Endothelial cell (in vitro differentiated cells): ENCODE measurements around the gene TRMT44. TPM values are rescaled to one million over a fixed set of nuclear protein-coding genes. Genes with fewer than 3 reads are reported as not detected.

ENCODE experiments used
- DNase-seq: peaks from one replicate; pipeline ENCODE4 v3.0.0; 2021; ENCODE audit warnings: low spot score
- H3K27ac Mint-ChIP-seq: one replicate; pipeline ENCODE4 v1.8.0; 2021; ENCODE audit warnings: mixed read lengths, inconsistent platforms; ENCODE audit not compliant: unreplicated experiment
- H3K27me3 Mint-ChIP-seq: one replicate; pipeline ENCODE4 v1.8.0; 2021; ENCODE audit warnings: mild to moderate bottlenecking, moderate library complexity, mixed read lengths, inconsistent platforms; ENCODE audit not compliant: unreplicated experiment
- H3K36me3 Mint-ChIP-seq: one replicate; pipeline ENCODE4 v1.8.0; 2021; ENCODE audit warnings: mild to moderate bottlenecking, low read depth, mixed read lengths, inconsistent platforms; ENCODE audit not compliant: unreplicated experiment
- H3K4me1 Mint-ChIP-seq: one replicate; pipeline ENCODE4 v1.8.0; 2021; ENCODE audit warnings: mild to moderate bottlenecking, mixed read lengths, inconsistent platforms; ENCODE audit not compliant: unreplicated experiment
- H3K4me3 Mint-ChIP-seq: one replicate; pipeline ENCODE4 v1.8.0; 2021; ENCODE audit warnings: mild to moderate bottlenecking, mixed read lengths, inconsistent platforms; ENCODE audit not compliant: unreplicated experiment
- H3K9me3 Mint-ChIP-seq: one replicate; pipeline ENCODE4 v1.8.0; 2021; ENCODE audit warnings: mixed read lengths, inconsistent platforms; ENCODE audit not compliant: unreplicated experiment
- total RNA-seq: library from RNA; stranded (reverse); fragmentation: NEBNext Ultra II Directional; extraction: Animal tissue kit (Norgen Biotek cat#: 25700); gene quantifications from one replicate; pipeline ENCODE4 v1.2.1, GENCODE V29; 2021; ENCODE audit not compliant: unreplicated experiment
- TF ChIP-seq, protein P1 (sequence below): fragments of 200-600 bp; sonication (generic); IDR thresholded peaks from one replicate; pipeline ENCODE4 v1.5.0; 2021; ENCODE audit warnings: antibody characterized with exemption; ENCODE audit not compliant: unreplicated experiment

Gene TRMT44
- total RNA-seq, 1 donor from 2014 or later, result 38.5 TPM

DNA sequence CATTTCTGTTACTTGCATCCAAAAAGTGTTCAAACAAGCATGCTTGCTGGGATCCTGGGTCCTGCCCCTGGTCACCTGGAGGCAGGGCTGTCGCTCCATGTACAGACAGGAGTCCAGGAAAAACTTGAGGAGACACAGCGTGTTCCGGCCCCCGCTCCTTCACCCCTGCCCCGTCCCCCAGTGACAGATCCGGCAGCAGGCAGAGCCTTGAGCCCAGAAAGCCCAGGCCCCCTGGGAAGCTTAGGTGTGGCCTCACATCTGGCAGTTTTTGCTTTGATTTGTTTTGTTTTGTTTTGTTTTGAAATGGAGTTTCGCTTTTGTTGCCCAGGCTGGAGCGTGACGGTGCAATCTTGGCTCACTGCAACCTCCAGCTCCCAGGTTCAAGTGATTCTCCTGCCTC lies 67.0 kb downstream of the TRMT44 start:
- H3K27ac Mint-ChIP-seq, result no peak overlapping the region
- DNase-seq, result no peak
- TF ChIP-seq, protein P1, sequence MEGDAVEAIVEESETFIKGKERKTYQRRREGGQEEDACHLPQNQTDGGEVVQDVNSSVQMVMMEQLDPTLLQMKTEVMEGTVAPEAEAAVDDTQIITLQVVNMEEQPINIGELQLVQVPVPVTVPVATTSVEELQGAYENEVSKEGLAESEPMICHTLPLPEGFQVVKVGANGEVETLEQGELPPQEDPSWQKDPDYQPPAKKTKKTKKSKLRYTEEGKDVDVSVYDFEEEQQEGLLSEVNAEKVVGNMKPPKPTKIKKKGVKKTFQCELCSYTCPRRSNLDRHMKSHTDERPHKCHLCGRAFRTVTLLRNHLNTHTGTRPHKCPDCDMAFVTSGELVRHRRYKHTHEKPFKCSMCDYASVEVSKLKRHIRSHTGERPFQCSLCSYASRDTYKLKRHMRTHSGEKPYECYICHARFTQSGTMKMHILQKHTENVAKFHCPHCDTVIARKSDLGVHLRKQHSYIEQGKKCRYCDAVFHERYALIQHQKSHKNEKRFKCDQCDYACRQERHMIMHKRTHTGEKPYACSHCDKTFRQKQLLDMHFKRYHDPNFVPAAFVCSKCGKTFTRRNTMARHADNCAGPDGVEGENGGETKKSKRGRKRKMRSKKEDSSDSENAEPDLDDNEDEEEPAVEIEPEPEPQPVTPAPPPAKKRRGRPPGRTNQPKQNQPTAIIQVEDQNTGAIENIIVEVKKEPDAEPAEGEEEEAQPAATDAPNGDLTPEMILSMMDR, result no peak
- no peaks in the 10 kb centered on the region for H3K4me1 Mint-ChIP-seq
- H3K27me3 Mint-ChIP-seq, result peaks cover 8% of the 10 kb centered on the region
- H3K4me3 Mint-ChIP-seq, result no peak overlapping the region
- H3K36me3 Mint-ChIP-seq, result peaks cover 6% of the 10 kb centered on the region
- H3K9me3 Mint-ChIP-seq, result no peaks in the 10 kb centered on the region

DNA sequence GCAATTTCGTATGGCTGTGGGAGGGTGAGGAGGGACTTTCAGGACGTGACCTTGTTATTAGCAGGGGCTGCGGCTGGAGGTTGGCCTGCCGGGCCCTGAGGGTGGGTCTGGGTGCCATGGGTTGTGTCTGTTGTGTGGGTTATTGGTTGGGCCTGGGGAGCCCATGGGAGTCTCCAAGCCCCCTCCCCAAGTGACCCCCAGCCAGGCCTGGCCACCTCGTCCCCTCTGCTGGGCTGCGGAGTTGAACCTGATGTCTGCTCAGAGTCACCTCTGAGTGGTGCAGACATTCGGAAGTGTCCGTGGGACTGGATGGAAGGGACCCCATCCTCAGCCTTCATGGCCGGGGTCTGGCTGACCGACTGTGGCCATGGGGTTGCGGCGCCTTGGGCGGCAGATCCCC lies 67.7 kb downstream of the TRMT44 start:
- H3K4me1 Mint-ChIP-seq, result no peaks in the 10 kb centered on the region
- no peak for DNase-seq
- no peaks in the 10 kb centered on the region for H3K9me3 Mint-ChIP-seq
- H3K27ac Mint-ChIP-seq, result no peak overlapping the region
- H3K36me3 Mint-ChIP-seq, result peaks cover 8% of the 10 kb centered on the region
- TF ChIP-seq, protein P1, result no peak
- H3K4me3 Mint-ChIP-seq, result no peak overlapping the region
- peaks cover 7% of the 10 kb centered on the region for H3K27me3 Mint-ChIP-seq

- Mint-ChIP-seq H3K4me1 (no peaks in the 10 kb centered on the region), H3K4me3 (no peak overlapping the region), H3K27ac (no peak overlapping the region), H3K9me3 (no peaks in the 10 kb centered on the region), H3K36me3 (peaks cover 11% of the 10 kb centered on the region), H3K27me3 (peaks cover 7% of the 10 kb centered on the region)
- DNase-seq, result no peak
- TF ChIP-seq, protein P1, result no peak
Observed at GRCh38 chr4:8508740-8509139, 68.2 kb downstream of the TRMT44 start.

- Mint-ChIP-seq H3K9me3 (no peaks in the 10 kb centered on the region), H3K36me3 (peaks cover 11% of the 10 kb centered on the region), H3K27me3 (peaks cover 5% of the 10 kb centered on the region), H3K4me3 (no peak overlapping the region), H3K27ac (no peak overlapping the region), H3K4me1 (no peaks in the 10 kb centered on the region)
- TF ChIP-seq, protein P1, result no peak
- no peak for DNase-seq
Observed at GRCh38 chr4:8509311-8509950, 68.9 kb downstream of the TRMT44 start.

- no peaks in the 10 kb centered on the region for H3K4me1 Mint-ChIP-seq
- H3K9me3 Mint-ChIP-seq, result no peaks in the 10 kb centered on the region
- no peak for DNase-seq
- no peak overlapping the region for H3K27ac Mint-ChIP-seq
- no peak overlapping the region for H3K4me3 Mint-ChIP-seq
- TF ChIP-seq, protein P1, result no peak
- H3K36me3 Mint-ChIP-seq, result peaks cover 11% of the 10 kb centered on the region
- H3K27me3 Mint-ChIP-seq, result peaks cover 5% of the 10 kb centered on the region
Observed at GRCh38 chr4:8510191-8510590, 69.6 kb downstream of the TRMT44 start.
